IMR-90 (cell line): ENCODE measurements around the gene DENND1B.

Experiments
- BHLHE40 ChIP-seq: fragments of 150-350 bp; IDR thresholded peaks from 2 replicates; pipeline ENCODE4 v1.6.1; 2016; ENCODE audit warnings: mild to moderate bottlenecking, low read depth, low read length
- CTCF ChIP-seq: conservative IDR thresholded peaks from 2 replicates; pipeline ENCODE4 v1.5.1; 2012; ENCODE audit warnings: mild to moderate bottlenecking, low read depth, low read length, improper control_type of control experiment
- FOS ChIP-seq: fragments of 150-350 bp; IDR thresholded peaks from 2 replicates; pipeline ENCODE4 v1.6.1; 2016; ENCODE audit warnings: low read depth, low read length
- MAFK ChIP-seq: IDR thresholded peaks from 2 replicates; pipeline ENCODE4 v1.6.1; 2012; ENCODE audit warnings: low read depth, low read length, improper control_type of control experiment
- MXI1 ChIP-seq: IDR thresholded peaks from 2 replicates; pipeline ENCODE4 v1.6.1; 2012; ENCODE audit warnings: low read depth, mild to moderate bottlenecking, low read length, moderate library complexity, borderline replicate concordance
- POLR2A ChIP-seq: IDR thresholded peaks from 2 replicates; pipeline ENCODE4 v1.6.1; 2012; ENCODE audit warnings: mild to moderate bottlenecking, low read depth, low read length
- RAD21 ChIP-seq: IDR thresholded peaks from 2 replicates; pipeline ENCODE4 v1.6.1; 2012; ENCODE audit warnings: low read length, improper control_type of control experiment
- RCOR1 ChIP-seq: IDR thresholded peaks from 2 replicates; pipeline ENCODE4 v1.6.1; 2012; ENCODE audit warnings: mild to moderate bottlenecking, low read length, improper control_type of control experiment; ENCODE audit not compliant: insufficient replicate concordance
- RFX5 ChIP-seq: IDR thresholded peaks from 2 replicates; pipeline ENCODE4 v1.8.0; 2012; ENCODE audit warnings: low read depth, mild to moderate bottlenecking, low read length, moderate library complexity
- SMC3 ChIP-seq: fragments of 150-350 bp; IDR thresholded peaks from 2 replicates; pipeline ENCODE4 v1.6.1; 2016; ENCODE audit warnings: low read depth, mild to moderate bottlenecking, antibody characterized with exemption, low read length, moderate library complexity
- USF2 ChIP-seq: fragments of 150-350 bp; IDR thresholded peaks from 2 replicates; pipeline ENCODE4 v1.6.1; 2017; ENCODE audit warnings: mild to moderate bottlenecking, antibody characterized with exemption, low read length, low read depth

GRCh38 chr1:197480446-197480845 lies 294.8 kb downstream of the DENND1B start:
- TF ChIP-seq CTCF (no peak), SMC3 (no peak), USF2 (no peak), BHLHE40 (no peak), RFX5 (no peak), POLR2A (no peak), MXI1 (no peak), RCOR1 (no peak), MAFK (no peak), FOS (no peak), RAD21 (no peak)
